HG02678 (cell line): ENCODE results near the gene CADPS.

ENCODE experiments used
- ATAC-seq: cut with Tn5 transposase; IDR thresholded peaks from one replicate; pipeline ENCODE4 v1.9.1; 2021; ENCODE audit warnings: mild to moderate bottlenecking, moderate library complexity; ENCODE audit not compliant: unreplicated experiment

CADPS gene

GRCh38 chr3:62392626-62393292 is 482.5 kb downstream of the CADPS start:
- no peak for ATAC-seq

DNA sequence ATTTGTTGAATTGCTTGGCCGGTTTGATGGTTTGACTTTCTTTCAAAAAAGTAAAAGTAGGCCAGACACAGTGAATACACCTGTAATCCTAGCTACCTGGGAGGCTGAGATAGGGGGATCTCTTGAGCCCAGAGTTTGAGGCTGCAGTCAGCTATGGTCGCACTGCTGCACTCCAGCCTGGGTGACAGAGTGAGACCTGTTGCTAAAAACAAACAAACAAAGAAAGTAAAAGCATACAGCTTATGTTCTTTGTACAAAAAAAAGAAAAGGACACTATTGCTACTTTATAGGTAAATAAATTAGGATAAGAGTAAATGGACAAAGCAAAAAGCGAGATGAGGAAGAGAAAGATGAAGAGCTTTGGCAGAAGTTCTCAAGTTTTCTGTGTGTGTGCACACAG is 488.0 kb downstream of the CADPS start:
- no peak for ATAC-seq

DNA sequence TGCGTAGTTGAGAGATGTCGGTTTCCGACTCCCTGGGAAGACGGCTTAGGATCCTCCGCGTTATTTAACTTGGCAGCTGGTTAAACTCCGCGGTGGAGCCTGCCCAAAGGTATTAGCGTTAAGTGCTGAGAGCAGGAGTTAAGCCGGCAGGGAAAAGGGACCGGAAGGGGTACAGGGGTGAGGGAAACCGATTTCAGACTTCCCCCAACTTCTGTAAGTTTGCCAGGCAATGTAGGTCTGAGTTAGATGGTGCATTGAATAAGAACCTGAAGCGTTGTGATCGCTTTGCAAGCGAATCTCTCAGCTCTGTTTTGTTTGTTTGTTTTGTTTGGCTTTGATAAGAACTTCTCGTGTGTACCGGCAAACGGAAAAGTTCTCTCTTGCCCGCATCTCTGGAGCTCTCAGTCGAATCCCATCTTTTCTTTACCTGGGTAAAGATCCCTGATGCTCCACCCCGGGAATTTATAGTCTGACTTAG is 495.9 kb downstream of the CADPS start:
- ATAC-seq: no peak

DNA sequence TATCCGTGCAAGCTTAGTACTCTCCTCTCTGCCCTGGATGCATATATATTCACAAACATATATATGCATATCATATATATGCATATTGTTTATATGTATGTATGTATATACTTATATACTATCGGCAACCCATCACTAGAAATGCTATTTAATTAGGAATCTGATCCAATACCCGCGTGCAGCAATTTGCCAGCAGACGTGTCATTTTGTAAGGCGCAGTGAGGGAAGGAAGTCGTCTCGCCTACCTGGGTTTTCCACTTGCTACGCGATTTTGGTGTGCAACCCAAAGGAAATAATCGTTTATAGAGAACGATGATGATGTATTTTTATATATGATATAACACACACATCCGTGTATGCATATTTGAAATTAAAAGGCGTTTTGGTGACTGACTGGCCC is 496.3 kb downstream of the CADPS start:
- no peak for ATAC-seq

DNA sequence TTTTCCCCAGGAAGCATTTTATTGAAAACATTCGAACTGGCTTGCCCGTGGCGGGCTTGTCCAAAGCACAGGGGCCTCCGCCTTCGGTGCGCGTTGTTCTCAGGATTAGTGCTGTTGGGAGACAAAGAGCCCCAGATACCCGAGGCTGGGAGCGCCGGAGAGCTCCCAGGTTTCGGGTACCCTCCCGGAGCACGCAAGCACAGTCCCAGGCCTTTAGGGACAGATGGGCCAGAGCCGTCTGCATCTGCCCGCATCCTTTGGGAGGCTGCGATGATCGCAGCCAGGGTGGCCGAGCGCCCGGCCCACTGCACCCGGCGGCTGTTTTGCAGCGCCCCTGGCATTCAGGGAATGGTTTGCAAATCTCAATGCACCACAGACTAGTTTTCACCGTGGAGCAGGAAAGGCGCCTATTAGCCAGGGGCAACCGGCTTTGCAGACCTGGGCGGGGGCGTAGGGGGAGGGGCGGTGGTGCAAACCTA is 496.9 kb downstream of the CADPS start:
- ATAC-seq: no peak

- no peak for ATAC-seq
Observed at GRCh38 chr3:62376906-62377877, 498.0 kb downstream of the CADPS start.

- ATAC-seq: no peak
Observed at GRCh38 chr3:62376454-62376720, 498.8 kb downstream of the CADPS start.

DNA sequence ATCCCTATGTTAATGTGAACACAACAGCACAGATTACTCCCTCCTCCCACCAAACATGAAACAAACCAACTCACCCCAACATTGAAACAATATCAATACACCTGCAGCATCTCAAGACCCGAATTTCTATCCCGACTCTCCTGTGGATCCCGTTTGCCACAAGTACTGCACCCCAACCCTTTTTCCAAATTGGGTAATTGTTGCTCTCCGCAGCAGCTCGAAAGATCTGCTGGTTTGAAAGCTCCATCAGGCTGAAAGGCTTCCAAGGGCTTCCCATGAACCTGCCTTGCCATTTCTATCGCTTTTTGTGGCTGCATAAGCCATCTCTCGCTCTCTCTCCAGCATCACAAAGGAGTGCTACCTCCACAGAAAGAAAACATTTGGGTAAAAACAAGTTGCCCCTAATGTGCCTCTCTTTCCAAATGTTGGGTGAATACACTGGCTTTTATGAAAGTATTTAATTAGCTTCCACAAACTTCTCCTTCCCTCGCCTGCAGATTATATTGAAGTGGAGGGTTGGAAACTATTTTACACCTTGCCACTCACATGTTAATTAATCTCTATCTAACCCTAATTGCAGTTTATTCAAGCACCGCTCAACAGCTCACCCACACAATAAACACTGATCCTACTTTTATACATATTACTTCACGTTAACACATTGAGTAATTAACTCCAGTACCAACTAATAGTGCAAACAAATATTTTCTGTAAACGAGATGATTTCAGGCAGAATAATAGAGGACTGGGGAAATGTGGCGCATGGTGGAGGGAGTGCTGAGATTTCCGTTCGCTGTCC is 499.4 kb downstream of the CADPS start:
- no peak for ATAC-seq

DNA sequence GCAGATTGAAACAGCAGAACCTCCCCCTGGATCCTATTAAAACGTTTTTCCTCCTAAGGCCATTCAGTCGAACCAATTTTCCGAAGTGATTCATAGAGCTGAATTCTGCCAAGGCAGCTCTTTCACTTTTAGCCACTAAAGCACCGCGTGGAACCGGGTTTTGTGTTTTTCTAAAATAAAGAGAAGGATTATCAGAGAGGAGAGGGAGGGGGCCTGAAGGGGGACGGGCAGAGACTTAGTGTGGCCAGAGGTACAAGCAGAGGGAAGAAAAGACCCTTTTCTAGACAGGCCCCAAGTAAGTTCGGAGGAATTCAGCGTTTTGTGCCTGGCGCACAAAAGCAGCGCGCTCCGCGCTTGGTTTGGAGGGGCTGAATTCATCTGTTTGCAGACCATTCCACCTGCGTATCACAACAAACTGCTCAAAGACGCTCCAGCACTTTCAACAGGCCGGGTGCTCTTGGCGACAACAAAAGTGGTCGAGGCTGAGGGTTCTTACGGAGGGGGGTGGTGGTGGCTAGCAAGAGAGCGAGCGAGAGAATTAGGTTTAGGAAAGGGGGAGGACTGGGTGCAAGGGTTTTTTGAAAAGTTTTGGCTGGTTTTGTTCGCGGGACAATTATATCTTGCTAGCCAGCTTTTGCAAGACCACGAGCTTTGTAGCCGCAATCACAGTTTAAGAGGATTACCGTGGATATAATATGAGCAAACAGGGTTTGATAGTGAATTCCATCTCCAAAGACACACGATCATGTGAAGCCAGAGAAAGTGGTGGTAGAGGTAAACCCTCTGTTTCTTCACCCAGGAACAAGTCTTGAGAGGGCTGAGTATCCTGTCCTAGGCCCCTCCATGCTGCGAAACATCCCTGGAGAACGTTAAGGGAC is 500.6 kb downstream of the CADPS start:
- ATAC-seq: no peak

GRCh38 chr3:62373714-62374333 is 501.4 kb downstream of the CADPS start:
- no peak for ATAC-seq

GRCh38 chr3:62373215-62373614 is 502.0 kb downstream of the CADPS start, which contains the start of gene FEZF2:
Gene FEZF2 (minus strand): TSS chr3:62373550. CDS start chr3:62372868, 682 bp downstream.
- ATAC-seq: no peak

DNA sequence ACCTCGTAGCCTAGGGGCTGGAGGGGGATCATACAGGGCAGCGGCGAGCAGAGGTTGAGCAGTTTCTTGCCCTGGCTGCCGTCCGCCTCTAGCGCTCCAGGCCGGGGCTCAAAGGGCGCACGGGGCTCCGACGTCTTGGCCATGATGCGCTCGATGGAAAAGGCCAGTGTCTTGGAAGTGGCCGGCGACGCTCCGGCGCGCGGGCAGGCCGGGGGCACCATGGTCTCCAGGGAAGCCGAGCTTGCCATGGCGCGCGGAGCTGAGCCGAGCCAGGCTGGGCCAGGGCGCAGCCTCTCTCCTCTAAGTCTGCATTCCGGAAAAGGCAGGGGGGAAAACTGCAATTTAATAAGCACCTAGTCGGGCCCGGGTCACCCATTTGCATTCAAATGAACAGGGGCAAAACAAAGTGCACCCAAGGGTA is 502.6 kb downstream of the CADPS start:
- ATAC-seq: no peak

DNA sequence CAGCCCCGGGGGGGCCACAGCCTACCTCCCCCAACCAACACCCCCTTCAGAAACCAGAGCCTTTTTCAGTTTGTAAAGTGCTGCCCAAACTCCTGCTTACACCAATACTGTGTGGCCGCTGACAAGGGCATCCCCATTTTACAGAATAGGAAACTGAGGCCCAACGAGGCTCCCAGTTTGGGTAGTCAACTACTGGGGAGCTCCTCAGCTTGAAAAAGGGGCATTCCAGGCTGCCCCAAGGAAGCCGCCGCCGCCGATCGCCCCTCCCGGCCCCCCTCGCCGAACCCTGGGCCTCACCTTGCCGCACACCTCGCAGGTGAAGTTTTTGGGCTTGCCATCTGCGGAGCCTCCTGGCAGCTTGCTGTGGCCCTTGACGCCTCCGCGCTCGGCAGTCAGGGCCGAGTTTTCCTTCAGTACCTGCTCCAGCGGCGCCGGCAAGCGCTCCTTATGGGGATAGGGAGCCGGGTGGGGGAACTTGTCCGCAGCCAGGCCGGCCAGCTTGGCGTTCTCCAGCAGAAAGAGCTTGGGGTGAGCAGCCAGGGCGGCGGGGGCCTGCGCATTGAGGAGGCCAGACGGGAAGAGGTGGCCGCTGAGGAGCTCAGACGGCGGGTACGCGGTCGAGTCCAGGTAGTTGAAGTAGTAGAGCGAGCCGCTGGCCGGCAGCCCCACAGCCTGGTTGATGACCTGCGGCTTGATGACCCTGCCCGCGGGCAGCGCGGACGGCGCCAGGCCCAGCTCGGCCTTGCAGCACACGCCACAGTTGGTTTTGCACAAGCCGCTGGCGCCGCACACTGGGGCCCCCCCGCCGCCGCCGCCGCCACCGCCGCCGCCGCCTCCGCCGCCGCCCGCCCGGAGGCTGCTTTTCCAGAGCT is 503.3 kb downstream of the CADPS start:
- no peak for ATAC-seq

- ATAC-seq: no peak
Observed at GRCh38 chr3:62370858-62371719, 504.1 kb downstream of the CADPS start.

DNA sequence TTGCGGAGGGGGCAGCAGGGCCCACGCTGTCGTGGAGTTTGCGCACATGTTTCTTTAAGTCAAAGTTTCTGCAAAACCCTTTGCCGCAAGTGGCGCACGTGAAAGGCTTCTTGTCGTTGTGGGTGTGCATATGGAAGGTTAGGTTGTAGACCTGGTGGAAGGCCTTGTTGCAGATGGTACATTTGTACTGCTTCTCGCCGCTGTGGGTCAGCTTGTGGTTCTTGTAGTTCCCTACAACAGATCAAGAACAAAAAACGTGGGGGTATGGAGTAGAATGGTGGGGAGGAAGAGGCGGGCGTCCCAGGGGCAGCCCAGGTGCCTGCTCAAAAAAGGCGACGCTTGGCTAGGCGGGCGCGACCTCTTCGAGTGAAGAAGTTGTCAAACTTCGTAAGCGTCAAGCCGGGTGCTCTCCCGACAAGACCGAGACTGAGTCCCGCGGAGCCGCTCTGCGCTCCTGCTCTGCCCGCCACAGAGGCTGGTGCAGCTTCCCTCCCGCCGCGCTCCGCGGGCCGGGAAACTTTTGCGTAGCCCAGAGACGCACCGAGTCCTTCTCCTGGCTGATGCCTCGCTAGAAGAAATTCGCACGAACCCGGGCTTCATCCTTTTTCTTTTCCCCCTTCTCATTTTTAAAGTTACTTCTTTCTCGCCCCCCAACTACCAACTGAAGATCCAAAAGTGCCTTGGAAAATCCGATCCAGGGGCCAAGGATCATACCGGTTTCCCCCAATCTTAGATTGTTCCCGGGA is 504.9 kb downstream of the CADPS start:
- no peak for ATAC-seq

- ATAC-seq: no peak
Observed at GRCh38 chr3:62369476-62369743, 505.8 kb downstream of the CADPS start.

DNA sequence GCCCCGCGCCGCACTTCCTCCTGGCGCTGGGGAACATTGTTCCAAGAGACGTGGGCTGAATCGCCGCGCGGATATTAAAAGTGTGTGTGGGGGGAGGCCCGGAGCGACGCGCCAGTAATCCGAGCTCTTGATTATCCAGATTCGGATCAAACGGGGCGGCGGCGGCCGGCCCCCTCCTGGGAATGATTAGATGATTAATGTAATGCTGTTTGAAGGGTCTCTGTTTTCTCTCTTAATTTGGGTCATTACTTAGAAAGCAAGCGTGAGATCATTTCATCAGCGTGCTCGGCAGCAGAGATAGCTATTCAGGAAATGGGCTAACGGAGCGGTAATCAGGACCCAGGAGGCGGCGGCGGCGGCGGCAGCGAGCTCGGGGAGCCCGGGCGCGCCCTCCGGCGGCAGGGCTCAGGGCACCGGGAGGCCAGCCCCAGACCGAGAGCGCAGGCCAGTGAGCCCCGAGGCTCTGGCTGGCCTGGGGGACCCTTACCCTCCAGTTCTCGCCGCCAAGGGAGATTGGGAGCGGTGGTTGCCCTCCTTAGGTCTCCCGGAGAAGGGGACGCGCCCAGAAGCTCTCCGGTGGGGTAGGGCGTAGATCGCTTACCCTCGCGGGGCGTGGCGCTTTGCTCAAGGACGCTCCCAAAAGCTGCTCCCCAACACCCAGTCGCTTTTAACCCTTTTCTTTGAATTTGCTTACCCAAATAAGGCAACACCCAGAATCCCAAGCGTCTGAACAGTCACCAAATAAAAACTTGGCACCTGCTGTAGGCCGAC is 506.3 kb downstream of the CADPS start:
- ATAC-seq: no peak
